GM19463 (cell line): ENCODE results near the gene MAP3K7CL.
"Not testable (repeated sequence)": the region's sequence is repeated elsewhere in the genome, so short reads cannot be mapped to it uniquely, and the experiment has no call there.

Experiments used
- ATAC-seq: cut with Tn5 transposase; IDR thresholded peaks from one replicate; pipeline ENCODE4 v1.9.1; 2021; ENCODE audit warnings: mild to moderate bottlenecking, moderate library complexity; ENCODE audit not compliant: unreplicated experiment

The MAP3K7CL gene

DNA sequence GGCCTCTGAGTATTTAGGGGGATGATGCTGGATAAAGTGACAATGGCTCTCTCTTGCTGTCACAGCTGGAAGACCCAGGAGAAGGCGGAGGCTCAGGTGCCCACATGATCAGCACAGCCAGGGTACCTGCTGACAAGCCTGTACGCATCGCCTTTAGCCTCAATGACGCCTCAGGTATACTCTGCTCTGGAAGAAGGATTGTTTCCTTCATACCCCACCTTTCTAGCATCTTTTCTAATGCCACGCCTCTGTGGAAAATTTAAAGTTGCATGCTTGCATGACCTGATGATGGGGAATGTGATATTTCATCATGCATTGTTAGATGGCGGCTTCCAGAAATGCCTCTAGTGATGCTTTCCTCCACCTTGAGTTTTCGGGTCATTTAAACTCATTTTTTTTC, 2.8 kb downstream of the MAP3K7CL start:
- ATAC-seq, result no peak

DNA sequence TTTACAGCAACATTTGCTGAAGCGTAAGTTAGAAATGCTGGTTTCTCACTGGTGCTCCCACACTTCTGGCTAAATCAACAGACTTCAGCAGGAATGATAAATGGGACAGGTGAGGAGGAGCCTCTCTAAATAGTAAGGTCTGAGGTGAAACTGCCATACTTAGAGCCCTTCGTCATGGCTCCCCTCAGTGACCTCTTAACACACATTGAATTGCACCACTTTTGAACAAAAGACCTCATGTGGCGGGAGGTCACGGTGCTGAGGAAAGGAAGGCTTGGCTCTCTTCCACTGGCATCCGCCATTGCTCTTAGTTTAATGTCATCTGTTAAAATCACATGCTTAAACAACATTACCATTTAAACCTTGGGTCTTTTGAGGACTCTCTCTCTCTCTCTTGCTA, 3.4 kb downstream of the MAP3K7CL start:
- no peak for ATAC-seq

DNA sequence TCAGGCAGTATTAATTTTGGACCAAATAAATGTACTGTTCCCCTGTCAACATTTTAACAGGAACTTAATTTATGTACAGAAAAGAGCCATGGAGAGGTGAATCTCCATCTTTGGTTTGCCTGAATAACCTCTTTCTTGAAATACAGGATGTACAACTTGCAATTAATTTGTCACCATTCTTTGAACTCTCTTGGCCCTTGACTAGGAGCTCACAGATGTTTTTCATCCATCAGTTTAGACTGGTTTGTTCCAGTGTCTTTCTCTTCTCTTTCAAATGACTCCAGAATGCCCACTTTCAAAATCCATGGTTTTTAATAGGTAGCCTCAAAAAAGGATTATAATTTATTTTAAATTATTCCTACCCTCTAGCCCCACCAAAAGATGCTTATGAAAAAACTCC, 5.0 kb downstream of the MAP3K7CL start:
- no peak for ATAC-seq

DNA sequence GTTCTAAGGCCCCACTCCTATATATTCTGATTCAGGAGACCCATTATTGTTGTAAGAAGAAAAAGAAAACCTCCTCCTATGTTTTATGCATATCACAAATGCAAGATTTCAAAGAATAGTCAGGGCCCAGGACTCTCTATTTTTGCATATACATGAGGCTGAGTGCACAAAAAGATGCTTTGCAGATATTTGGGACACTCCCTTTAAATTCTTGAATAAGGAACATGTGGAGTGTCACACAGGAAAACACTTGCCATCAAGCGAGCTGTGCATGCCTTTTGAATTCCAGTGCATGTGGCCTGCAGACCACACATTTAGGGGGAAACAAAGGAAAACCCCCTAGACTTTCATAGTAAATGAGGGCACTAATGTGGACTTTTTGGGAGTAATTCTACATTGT, 5.6 kb downstream of the MAP3K7CL start:
- ATAC-seq, result no peak

DNA sequence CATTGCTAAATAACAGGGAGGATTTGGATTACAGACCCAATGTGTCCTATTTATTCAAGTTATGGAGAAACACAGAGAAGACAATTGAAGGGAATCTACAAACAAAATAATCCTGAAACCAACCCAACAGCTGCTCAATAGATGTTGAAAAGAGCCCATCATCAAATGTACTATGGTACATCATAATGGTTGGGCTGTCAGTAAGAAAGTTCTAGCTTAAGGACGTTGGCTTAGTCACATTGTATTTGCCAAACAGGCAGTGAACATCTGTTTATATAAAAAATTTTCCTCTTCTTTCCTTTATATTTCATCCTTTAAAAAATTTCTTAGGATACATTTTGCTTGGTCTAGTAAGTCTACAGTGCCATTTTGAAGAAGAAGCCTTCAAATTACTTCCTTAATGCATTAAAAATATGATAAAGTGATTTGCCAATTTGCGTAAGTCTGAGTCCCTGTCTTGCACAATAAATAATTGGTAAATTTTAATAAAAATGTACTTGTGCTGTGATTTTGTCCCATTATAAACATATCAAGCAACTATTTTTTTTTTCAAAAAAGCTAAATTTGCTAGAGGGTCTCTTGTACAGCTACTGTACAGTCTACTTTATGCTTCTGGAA, 14.4 kb downstream of the MAP3K7CL start:
- no peak for ATAC-seq

DNA sequence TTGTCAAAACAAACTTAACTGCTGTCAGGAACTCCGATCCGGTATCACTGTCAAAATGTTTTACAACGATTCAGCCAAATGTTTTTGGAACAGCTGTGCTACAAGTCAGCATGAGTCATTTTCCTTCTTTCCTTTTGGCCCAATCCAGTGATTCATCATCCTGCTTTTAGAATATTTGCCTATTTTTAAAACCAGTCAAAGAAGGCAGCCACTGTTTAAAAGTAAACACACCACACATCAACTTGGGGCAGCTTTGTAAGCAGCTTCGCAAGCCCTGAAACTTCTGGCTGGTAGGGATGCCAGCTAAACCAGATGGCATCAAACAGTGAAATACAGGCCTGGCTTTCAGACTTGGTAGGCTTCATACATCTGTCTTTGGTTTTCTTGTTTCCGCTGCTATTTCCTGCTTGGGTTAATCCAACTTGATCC, 14.9 kb downstream of the MAP3K7CL start:
- no peak for ATAC-seq

DNA sequence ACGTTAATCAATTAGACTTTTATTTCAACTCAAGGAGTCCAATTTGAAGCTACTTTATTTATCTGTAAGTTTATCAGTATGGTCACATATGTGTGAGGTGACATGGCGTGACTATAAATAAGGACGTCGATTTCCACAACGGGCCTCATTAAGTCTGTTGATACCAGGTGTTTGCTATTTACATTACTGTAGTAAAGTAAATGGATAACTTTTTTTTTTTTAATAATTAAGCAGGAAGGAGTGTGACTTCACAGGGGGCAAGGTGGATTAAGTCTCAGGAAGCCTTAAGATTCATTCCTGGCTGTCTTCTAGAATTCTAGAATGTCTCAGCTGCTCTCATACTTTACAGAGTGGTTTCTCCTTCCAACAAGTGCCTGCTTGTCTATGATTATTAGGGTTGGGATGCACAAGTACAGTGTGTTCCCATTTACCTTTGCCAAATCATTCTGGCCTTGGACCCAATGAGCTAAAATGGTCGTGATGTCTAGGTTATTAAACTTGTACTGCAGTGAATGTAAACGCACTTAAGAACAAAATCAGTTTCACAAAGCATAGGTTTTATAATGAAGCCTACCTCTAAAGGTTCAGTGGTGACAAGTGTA, 15.5 kb downstream of the MAP3K7CL start:
- ATAC-seq, result no peak

DNA sequence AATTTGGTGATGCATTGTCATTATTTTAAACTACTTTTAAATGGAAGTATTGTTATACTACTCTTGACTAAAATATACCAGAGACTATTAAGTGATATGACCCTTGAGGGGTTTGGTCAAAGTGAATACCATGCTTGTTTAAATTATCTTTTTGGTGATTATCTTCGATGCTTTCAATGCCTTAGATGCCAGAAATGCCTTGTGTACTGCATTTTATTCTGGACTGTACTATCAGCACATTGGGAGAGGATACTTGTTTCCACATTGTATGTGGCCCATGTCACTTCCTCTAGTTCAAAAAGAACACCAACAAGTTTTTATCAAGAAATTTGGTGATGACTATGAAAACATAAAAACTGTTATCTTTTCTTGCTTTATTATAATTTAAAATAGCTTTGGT, 16.3 kb downstream of the MAP3K7CL start:
- ATAC-seq, result no peak

DNA sequence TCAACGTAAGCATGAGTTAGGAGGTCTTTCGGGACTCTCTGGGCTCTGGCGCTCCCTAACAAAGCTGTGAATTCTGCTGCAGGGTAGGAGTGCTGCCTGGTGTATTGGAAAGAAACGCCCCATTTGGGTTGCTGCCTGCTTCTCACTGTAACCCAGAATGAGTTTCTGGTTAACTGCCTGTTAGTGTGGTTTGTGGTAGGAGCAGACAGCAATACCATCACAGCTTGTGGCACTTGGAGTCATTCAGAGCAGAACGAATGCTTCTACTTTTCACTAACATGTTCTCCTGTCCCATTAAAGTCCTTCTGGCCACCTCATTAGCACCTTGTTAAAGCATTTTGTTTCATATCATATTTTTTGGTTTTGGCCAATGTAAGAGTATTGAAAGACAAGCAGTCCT, 18.1 kb downstream of the MAP3K7CL start:
- no peak for ATAC-seq

DNA sequence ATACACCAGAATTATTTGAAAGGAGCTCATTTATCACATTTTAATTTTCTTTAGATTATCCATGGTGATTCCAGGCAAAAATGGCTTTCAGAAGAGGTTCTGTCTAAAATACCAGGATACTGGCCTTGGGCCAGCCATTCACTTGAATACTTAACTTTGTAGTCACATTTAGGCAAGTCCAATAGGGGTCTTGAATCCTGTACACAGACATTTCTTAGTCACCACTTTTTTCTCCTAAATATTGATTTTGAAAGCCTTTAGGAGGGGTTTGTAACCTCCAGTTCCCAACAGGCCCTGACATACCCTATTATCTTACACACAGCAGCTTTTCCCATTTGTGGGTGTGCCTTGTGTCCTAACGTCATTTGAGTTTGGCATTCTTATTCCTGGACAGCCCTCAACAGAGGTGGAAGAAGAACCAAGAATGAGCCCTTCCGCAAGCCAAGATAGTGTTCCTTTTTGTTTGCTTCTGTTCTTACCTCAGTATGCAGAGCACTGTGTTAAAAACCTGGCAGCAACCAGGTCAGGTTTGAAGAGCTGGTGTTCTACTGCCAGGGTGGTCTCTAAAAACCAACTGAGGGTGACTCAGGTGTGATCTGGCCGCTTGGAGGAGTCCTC, 19.5 kb downstream of the MAP3K7CL start:
- ATAC-seq, result no peak

DNA sequence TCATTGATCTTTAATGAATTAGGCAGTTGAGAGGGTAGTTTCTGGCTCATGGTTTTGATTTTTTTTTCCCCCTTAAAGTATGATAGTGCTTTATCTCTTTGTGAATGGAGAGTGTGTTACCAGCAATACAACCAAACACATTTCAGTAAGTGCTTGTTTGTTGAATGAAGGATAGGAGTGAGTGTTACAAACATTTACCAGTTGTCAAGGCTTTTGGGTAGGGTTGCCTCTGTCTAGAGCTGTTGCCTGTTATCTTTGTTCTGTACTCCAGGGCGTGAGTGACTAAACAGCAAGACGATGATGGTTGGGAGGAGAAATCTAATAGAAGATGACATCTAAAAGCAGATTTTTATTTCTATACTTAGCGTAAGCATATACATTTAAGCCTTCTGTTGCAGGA, 21.5 kb downstream of the MAP3K7CL start:
- ATAC-seq, result no peak

DNA sequence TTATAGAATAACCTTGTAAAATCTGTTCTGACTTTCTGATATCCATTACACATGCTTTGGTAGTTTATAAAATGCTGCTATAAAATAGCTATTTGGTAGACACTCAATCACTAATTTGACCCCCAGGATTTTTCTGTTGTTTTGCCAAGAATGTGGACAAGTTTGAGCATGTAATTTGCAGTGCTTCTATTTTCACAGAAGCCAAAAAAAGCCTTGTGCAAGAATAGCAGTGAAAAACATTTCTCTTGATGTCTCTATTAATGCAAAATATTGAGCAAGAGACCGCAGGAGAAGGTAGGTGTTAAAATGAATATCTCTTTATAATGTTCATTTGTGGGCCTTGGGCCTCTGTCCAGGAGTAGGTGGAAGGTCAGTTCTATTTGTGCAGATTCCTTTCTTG, 22.5 kb downstream of the MAP3K7CL start:
- no peak for ATAC-seq

DNA sequence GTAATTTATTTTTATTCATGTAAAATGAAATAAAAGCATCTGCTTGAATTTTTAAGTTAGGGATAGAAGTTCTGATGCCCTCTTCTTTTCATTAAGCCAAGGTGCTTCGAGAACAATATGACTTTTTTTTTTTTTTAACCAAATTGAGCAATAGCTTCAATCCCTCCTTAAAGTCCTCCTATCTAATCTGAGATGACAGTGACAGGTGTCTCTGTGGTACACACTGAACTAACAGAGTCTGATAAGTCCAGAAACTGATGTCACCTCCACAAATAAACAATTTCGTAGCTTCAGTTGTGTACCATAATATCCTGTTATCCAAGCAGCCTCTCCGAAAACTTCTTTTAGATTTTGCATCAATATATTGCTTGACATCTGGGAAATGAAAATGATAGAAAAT, 23.8 kb downstream of the MAP3K7CL start:
- ATAC-seq, result no peak

DNA sequence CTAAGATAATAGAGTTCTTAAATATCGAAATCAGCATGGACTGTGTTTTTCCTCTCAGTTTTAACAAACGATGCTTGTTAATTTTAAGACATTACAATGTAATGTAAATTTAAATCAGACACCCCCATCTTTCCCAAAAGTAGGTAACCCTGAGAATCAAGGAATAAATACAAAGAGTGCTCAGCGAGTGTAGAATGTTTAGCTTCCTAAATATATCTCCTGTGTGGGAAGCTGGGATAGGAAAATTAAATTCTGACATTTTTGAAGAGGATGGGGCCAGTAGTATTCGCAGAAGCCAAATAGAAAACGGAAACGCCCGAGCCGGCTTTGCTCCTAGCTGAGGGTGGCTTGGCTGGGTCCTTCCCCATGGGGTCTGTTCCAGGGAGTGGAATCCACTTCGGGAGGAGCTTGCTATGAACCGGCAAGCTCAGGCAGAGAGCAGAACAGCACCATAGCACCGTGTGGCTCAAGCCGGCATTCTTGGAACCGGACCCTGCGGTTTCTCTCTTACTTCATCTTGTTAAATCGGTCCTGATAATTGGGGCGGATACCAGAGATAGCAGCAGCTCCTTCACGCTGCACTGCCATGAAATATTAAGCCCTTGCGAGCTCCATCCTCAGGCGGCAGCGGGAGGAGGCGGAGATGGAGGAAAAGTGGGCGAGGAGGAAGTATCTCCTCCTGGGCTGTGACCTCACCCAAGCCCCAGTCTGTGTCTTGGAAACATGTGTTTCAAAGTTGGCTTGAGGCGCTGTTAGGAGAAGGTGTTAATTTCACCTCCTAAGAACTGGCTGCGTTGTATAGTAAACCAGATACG, 24.9 kb downstream of the MAP3K7CL start:
- no peak for ATAC-seq

DNA sequence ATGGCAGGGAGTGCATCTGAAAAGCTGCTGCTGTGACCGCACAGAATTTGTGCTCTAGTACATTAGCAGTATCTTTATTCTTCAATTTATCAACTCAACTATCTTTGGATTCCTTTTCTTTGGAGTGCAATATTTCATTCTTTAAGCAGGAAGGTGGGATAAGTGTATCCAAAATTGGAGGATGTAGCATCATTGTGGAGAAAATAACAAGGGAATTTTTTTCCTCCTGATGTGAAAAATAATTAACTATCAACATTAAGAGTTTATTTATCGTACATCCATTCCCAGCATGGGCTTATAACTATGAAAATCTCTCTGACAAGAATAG, 25.5 kb downstream of the MAP3K7CL start:
- no peak for ATAC-seq

DNA sequence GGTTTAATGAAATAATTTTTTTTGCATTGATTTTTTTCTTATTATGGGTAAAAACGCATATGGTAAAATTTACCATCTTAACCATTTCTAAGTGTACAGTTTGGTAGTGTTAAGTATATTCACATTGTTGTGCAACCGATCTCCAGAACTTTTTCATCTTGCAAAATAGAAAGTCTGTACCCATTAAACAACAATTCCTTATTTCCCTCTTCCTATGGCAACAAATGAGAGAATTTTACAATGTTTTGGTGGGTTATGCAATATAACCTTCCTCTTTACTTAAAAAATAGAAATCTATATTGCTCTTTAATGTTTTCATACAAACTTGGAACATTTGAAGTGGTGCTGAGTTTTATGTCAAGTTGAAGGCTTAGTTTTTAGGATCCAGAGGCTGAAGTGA, 26.6 kb downstream of the MAP3K7CL start:
- no peak for ATAC-seq

DNA sequence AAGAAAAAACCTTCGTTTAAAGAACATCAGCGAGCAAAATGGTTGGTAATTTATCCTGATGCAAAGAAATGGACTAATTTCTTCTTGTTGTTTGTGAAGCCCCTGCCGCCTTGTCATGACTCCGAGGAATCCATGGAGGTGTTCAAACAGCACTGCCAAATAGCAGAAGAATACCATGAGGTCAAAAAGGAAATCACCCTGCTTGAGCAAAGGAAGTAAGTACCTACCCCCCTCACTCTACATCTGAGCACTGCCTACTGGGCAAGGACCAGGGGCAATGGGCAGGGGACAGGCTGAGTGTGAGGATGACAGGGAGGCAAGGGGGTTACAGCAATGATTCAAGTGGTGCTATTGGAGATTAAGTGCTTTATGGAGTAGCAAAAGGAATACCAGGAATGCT, 29.4 kb downstream of the MAP3K7CL start:
- ATAC-seq, result no peak

DNA sequence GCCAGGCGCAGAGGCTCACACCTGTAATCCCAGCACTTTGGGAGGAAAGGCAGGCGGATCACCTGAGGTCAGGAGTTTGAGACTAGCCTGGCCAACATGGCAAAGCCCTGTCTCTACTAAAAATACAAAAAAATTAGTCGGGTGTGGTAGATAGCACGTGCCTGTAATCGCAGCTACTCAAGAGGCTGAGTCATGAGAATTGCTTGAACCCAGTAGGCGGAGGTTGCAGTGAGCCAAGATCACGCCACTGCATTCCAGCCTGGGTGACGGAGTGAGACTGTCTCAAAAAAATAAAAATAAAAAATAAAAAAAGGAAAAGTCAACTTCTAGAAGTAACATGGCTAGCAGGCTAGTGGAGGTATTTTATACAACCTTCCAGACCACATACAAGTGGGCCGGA, 32.4 kb downstream of the MAP3K7CL start:
- not testable (repeated sequence) for ATAC-seq

DNA sequence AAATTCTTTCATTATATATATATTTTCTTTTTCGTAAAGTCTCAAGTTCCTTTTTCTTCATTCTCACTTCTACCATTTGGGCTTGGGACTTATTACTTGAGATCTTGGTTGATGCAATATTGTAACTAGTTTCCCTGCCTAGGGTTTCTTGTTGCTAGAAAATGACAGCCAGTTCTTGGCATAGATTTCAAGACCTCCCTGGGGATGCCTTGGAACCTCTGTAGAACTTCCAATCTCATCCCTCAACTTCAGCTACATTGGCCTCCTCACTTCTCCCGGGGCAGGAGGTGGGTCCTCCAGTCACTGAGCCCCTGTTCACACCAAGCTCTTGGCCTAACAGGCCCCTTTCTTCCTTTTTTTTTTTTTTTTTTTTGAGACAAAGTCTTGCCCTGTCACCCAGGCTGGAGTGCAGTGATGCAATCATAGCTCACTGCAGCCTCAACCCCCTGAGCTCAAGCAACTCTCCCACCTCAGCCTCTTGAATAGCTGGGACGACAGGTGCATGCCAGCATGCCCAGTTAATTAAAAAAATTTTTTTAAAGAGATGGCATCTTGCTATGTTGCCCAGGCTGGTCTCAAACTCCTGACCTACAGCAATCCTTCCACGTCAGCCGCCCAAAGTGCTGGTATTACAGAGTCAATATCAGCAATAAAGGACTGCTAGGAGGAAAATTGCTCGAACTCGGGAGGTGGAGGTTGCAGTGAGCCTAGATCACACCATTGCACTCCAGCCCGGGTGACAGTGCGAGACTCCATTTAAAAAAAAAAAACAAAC, 33.1 kb downstream of the MAP3K7CL start:
- no peak for ATAC-seq

DNA sequence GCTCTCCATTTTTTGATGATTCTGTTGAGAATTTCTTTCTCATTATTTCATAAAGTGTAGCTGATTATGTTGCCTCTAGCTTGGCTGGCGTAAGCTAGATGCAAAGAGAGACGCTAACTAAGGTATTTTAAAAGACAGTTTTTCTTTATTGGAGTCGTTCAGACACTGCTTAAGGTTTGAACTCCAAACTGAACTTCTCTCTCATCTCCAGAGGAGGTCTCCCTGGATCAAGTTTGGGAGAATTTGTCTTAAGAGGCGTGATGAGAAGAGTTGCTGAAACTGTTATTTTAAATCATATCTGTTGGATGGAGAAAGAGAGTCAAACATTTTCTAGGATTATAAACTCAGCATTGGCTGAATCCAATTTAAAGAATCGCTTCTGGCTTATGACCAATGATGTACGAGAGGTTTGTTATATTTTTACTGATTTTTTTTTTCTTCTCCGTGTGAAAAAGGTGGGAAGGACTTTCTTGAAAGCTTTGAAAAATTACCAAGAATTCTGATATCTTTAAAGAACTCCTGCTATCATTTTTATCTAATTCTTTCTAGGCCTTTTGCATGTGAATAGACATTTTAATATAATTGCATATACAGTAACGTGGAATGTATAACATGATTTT, 34.0 kb downstream of the MAP3K7CL start:
- ATAC-seq, result no peak

DNA sequence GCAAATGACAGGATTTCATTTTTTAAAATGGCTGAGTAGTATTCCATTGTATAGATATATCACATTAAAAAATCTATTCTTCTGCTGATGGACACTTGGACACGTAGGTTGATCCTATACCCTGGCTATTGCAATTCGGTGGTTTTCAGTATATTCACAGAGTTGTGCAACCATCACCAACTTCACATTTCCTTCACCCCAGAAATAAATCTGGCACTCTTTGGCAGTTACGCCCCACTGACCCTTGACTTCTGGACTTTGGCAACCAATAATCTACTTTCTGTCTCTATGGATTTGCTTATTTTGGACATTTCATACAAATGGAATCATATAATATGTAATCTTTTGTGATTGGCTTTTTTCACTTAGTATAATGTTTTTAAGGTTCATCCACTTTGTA, 35.9 kb downstream of the MAP3K7CL start:
- no peak for ATAC-seq
